Measurements from ENCODE around the gene TRIM68.

TRIM68 gene

DNA sequence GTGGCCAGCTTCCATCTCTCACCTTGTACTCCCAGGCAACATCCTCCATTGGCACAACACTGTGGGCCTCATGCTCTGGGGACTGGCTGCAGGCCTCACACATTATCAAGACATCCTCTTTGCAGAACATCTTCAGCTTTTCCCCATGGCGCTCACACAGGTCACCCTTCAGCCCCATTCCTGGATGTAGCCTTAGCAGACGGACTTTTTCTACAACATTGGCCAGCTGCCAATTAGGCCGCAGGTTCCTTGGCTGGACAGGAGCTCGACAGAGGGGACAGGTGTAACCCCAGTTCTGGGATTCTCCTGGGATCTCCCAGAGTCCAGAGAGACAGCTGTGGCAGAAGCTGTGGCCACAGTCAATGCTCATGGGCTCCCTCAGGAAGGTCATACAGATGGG is 3.0 kb downstream of the TRIM68 start:
- no peak for FAIRE-seq

DNA sequence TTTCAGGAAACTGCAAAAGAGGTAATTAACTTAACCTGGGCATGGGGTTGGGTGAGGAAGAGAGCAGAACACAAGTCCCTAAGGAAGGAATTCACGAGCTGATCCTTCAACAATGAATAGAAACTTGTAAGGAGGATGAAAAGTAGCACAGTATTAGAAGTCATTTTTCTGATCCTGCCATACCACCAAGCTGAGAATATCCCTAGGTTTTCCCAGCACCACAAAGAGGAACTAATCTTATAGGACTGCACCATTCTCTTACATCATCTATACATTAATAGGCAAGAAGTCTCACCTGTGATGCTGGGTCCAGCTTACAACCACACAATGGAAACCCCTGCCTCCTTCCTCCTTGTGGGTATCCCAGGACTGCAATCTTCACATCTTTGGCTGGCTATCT is 14.3 kb downstream of the TRIM68 start, which contains the start of gene OR52I1:
Gene OR52I1 (plus strand): TSS at position 301 of the 400 bp plus-strand sequence. CDS start 0 bp downstream, at position 301.
- FAIRE-seq, result no peak

DNA sequence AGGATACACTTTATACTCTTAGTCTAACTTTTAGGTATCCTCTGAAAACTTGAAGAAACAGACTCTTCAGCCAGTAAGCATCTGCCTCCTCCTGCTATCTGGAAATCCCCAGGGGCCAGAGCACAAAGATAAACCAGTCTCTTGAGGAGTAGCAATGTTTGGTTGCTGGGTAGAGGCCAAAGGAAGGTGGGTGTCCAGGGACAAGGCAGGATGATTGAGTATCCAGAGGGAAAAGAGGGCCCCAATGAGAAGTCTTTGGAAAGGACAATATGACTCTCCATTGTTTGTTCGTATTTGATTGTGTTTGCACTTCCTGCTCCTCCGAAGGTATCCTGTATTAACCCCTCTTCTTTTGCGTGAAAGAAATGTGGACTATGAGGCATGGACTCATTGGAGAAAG is 19.0 kb downstream of the TRIM68 start:
- no peak for FAIRE-seq

DNA sequence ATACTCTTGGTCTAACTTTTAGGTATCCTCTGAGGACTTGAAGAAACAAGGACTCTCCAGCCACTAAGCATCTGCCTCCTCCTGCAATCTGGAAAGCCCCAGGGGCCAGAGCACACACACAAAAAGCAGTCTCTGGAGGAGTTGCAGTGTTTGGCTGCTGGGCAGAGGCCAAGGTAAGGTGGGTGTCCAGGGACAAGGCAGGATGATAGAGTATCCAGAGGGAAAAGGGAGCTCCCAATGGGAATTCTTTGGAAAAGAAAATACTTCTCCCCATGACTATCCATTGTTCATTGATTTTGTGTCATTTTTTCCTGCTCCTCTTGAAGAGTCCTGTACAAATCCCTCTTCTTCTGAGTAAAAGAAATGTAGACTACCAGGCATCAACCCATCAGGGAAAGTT is 26.6 kb downstream of the TRIM68 start, which contains the start of gene OR52I2:
Gene OR52I2 (plus strand): TSS at position 301 of the 400 bp plus-strand sequence.
- FAIRE-seq, result no peak

DNA sequence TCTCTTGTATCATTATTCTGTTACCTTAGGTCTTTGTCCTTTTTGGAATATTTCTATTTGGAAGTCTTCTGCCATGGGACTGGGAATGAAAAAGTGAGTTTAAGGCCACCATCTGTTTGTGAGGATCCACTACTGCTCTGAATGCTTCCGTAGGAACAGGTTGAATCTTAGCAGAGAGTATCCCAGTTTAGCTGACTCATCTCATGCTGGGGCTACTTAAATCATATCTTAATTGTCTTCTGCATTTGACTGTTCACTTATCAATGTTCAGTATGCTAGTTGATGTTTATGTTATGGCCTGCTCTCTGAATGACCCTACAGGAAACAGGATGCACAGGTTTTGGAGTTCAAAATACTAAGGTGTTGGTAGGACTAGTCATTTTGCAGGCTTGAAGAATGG is 27.9 kb downstream of the TRIM68 start:
- FAIRE-seq, result no peak

DNA sequence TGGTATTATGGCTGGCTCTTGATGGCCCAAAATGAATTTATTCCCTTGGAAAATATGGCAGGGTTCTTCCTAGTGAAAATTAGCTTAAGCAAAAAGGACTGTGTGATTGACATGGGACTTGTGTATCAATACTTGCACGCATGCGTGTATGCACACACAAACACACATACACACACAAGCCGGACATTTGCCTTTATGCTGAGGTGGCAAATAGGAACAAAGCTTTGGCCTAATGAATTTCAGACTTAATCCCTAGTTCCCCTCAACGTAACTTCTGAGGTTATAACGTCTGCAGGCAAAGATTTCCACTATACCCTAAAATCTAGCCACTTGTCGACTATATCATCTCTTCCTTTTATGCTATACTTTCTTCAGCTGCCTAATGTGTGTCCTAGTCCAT is 29.4 kb downstream of the TRIM68 start:
- FAIRE-seq, result no peak

DNA sequence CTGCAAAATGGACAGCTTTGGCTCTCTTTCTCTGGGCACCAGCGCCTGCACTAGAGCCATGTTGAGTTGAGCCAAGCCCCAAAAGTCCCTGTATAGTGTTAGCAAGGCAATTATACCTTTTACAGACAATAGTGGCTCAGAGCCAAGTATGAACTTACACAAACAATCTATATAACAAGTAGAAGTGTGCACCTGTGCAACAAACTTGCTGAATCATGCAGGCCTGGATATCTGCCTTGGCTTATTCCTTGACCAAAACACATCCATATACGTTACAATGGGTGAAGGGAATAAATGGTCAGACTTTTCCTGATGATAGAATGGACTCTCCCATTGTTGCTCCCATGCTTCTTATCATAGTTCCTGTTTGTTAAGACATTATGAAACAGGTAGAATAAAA is 30.3 kb downstream of the TRIM68 start:
- no peak for FAIRE-seq

DNA sequence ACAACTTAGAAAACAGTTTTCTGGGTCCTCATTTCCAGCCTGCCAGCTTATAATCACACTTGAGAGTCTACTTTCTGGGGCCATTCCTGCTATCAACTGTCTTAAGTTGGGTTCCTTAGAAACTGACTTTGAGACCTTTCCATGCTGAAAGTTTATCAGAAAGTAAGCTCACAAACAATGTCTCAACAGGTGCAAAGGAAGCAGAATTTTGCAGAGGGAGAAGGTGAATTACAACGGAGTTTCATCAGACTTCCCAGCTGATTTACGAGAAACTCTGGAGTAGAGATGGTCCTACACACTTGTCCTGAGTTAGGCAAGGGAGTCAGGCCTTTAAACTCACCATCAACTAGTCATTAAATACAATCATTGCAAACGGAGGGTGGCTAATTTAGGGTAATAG is 31.2 kb downstream of the TRIM68 start:
- FAIRE-seq, result no peak

DNA sequence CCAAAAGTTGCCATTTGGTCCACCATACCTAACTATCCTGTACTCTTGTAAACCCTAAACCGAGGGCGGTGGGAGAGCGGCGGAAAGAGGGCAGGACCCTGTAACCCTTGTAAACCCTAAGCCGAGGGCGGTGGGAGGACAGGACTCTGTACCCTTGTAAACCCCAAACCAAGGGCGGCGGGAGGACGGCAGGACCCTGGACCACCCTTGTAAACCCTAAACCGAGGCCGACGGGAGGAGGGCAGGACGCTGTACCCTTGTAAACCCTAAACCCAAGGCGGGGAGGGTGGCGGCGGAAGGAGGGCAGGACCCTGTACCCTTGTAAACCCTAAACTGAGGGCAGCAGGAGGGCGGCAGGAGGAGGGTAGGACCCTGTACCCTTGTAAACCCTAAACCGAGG is 39.0 kb downstream of the TRIM68 start:
- FAIRE-seq, result no peak

DNA sequence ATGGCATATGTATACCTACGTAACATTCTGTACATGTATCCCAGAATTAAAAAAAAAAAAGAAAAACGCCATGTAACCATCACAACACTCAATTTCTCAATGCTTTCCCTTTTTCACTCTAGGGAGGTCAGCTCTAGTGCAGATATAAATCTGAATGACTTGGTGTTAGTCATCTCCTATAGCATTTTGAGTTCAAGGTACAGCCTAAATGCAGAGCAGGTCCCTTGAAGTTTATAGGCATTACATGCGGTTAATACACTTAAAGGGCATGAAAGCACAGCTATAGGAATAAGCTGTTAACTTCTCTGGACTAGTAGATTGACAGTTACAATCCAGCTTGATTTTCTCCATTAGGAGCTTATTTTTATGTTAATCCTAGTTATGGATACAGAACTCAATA is 42.7 kb downstream of the TRIM68 start:
- no peak for FAIRE-seq

DNA sequence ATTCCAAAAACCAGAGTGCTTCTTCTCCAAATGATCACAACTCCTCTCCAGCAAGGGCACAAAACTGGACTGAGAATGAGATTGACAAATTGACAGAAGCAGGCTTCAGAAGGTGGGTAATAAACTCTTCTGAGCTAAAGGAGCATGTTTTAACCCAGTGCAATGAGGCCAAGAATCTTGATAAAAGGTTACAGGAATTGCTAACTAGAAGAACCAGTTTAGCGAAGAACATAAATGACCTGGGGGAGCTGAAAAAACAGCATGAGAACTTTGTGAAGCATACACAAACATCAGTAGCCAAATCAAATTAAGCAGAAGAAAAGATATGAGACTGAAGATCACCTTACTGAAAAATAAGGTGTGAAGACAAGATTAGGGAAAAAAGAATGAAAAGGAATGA is 47.6 kb downstream of the TRIM68 start:
- no peak for FAIRE-seq

DNA sequence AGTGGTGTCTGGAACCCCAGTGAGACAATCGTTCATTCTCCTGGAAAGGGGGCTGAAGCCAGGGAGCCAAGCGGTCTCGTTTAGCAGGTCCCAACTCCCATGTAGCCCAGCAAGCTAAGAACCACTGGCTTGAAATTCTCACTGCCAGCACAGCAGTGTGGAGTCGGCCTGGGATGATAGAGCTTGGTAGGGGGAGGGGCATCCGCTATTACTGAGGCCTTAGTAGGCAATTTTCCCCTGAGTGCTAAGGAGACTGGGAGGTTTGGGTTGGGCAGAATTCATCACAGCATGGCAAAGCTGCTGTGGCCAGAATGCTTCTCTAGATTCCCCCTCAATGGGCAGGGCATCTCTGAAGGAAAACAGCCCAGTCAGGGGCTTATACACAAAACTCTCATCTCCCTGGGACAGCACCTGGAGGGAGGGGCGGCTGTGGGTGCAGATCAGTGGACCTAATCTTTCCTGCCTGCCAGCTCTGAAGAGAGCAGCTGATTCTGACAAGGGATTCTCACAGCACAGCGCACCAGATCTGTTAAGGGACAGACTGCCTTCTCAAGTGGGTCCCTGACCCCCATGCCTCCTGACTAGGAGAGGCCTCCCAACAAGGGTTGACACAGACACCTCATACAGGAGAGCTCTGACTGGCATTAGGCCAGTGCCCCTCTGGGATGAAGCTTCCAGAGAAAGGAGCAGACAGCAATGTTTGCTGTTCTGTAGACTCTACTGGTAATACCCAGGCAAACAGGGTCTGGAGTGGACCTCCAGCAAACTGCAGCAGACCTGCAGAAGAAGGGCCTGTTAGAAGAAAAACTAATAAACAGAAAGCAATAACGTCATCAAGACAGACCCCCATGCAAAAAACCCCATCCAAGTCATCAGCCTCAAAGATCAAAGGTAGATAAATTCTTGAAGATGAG is 48.2 kb downstream of the TRIM68 start:
- FAIRE-seq, result no peak

DNA sequence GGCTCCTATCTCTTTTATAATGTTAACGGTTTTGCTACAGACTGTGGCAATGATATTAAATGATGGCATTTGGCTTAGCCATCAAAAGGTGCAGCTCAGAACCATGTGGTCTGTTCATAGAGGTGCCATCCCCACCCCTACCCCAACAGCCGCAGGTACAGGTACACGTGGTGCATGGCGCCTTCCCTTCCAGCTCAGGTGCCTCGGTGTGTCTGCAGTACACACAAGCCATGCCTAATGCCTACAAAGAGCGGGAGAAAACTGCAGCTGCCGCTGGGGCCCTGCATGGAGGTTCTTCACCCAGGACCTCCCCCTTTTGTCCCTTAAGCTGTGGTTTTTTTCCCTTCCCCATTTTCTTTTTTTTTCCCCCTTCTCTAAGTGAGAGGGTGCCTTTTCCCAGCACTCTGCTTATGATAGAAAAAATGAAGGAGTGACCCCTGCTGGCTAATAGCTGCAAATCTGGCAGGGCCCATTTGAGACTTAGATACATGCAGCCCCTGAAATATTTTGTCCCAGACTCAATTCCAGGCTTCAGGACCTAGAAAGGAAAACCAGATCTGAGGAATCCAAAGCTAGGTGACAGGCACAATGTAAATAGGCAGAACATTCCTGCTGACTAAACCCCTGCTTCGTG is 56.6 kb downstream of the TRIM68 start:
- FAIRE-seq, result no peak
